OCI-LY1 (cell line): ENCODE results near the gene SNPH.

Source experiments
- EZH2 ChIP-seq: fragments of 200-600 bp; sonication (generic), shearing (Covaris generic); IDR thresholded peaks from 2 replicates; pipeline ENCODE4 v1.8.0; 2017; ENCODE audit warnings: borderline replicate concordance, mixed run types, mild to moderate bottlenecking, antibody characterized with exemption, low read length, moderate library complexity, mixed read lengths
- TF ChIP-seq, protein P1 (sequence below): fragments of 200-600 bp; sonication (generic), shearing (Covaris generic); IDR thresholded peaks from 2 replicates; pipeline ENCODE4 v1.5.1; 2017; ENCODE audit warnings: mild to moderate bottlenecking, antibody characterized with exemption, low read length, moderate library complexity, mixed read lengths

DNA sequence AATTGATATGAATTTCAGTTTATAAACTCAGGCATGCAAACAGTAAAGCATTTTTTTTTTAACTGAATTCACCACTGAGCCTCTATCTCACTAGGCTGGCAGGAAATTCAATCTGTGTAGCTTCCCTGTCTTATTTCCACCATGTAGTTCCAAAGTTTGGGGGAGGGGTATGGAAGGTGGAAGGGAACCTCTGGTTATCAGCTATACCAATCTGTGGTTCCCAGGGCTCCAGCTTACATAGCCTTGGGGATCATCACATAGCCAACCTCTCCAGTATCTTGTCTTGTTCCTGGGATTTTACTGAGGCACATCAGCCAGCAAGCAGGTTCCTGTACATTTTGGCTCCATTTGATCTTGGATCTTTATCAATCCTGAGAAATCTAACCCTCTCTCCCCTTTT, 24.6 kb upstream of the SNPH start:
- TF ChIP-seq, protein P1, sequence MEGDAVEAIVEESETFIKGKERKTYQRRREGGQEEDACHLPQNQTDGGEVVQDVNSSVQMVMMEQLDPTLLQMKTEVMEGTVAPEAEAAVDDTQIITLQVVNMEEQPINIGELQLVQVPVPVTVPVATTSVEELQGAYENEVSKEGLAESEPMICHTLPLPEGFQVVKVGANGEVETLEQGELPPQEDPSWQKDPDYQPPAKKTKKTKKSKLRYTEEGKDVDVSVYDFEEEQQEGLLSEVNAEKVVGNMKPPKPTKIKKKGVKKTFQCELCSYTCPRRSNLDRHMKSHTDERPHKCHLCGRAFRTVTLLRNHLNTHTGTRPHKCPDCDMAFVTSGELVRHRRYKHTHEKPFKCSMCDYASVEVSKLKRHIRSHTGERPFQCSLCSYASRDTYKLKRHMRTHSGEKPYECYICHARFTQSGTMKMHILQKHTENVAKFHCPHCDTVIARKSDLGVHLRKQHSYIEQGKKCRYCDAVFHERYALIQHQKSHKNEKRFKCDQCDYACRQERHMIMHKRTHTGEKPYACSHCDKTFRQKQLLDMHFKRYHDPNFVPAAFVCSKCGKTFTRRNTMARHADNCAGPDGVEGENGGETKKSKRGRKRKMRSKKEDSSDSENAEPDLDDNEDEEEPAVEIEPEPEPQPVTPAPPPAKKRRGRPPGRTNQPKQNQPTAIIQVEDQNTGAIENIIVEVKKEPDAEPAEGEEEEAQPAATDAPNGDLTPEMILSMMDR = no peak
- TF ChIP-seq EZH2 = no peak
